Neural cell (in vitro differentiated cells): ENCODE measurements around the gene ZNF33A. TPM values are rescaled to one million over a fixed set of nuclear protein-coding genes. Genes with fewer than 3 reads are reported as not detected.
"Not testable (repeated sequence)": the region's sequence is repeated elsewhere in the genome, so short reads cannot be mapped to it uniquely, and the experiment has no call there.

Source experiments
- H2AFZ ChIP-seq: fragments of 200-600, 300-800 bp; sonication (generic), shearing (Covaris generic); 2 replicates; pipeline ENCODE4 v1.6.0; 2014; ENCODE audit warnings: low read depth, mild to moderate bottlenecking, antibody characterized with exemption, low read length, moderate library complexity
- H3F3A ChIP-seq: fragments of 200-600 bp; shearing (Covaris generic); 2 replicates; pipeline ENCODE4 v1.6.1; 2016; ENCODE audit warnings: mild to moderate bottlenecking, moderate library complexity, mixed read lengths, antibody characterized with exemption, low read length; ENCODE audit not compliant: insufficient read depth, poor library complexity, severe bottlenecking
- H3K27ac ChIP-seq: fragments of 200-600, 300-800 bp; sonication (generic), shearing (Covaris generic); 2 replicates; pipeline ENCODE4 v1.5.1; 2014; ENCODE audit warnings: mild to moderate bottlenecking, low read length, moderate library complexity
- H3K27me3 ChIP-seq: fragments of 300-800, 200-600 bp; sonication (generic), shearing (Covaris generic); 2 replicates; pipeline ENCODE4 v1.6.0; 2014; ENCODE audit warnings: mild to moderate bottlenecking, low read depth, low read length, moderate library complexity; ENCODE audit not compliant: insufficient read depth
- H3K36me3 ChIP-seq: fragments of 300-800, 200-600 bp; sonication (generic), shearing (Covaris generic); 2 replicates; pipeline ENCODE4 v1.5.1; 2014; ENCODE audit warnings: mild to moderate bottlenecking, antibody characterized with exemption, low read length, moderate library complexity; ENCODE audit not compliant: insufficient read depth
- H3K4me2 ChIP-seq: fragments of 300-800, 200-600 bp; sonication (generic), shearing (Covaris generic); 2 replicates; pipeline ENCODE4 v1.6.0; 2014; ENCODE audit warnings: mild to moderate bottlenecking, low read length
- H3K4me3 ChIP-seq: fragments of 300-800, 200-600 bp; sonication (generic), shearing (Covaris generic); 2 replicates; pipeline ENCODE4 v1.5.1; 2014; ENCODE audit warnings: mild to moderate bottlenecking, low read length, moderate library complexity
- H3K79me2 ChIP-seq: fragments of 200-600 bp; shearing (Covaris generic); replicated peaks from 2 replicates; pipeline ENCODE4 v1.6.0; 2014; ENCODE audit warnings: mild to moderate bottlenecking, low read length, moderate library complexity; ENCODE audit not compliant: insufficient read depth
- H3K9ac ChIP-seq: fragments of 300-800, 200-600 bp; sonication (generic), shearing (Covaris generic); 2 replicates; pipeline ENCODE4 v1.6.1; 2016; ENCODE audit warnings: mild to moderate bottlenecking, low read length, mixed read lengths
- H3K9me2 ChIP-seq: fragments of 200-600 bp; shearing (Covaris generic); 2 replicates; pipeline ENCODE4 v1.6.1; 2016; ENCODE audit warnings: mild to moderate bottlenecking, low read length, mixed read lengths; ENCODE audit not compliant: insufficient read depth
- H3K9me3 ChIP-seq: fragments of 200-600, 300-800 bp; sonication (generic), shearing (Covaris generic); 2 replicates; pipeline ENCODE4 v1.6.1; 2016; ENCODE audit warnings: mild to moderate bottlenecking, mixed run types, low read length, moderate library complexity, mixed read lengths
- H4K20me1 ChIP-seq: fragments of 200-600 bp; shearing (Covaris generic); 2 replicates; pipeline ENCODE4 v1.6.1; 2016; ENCODE audit warnings: mild to moderate bottlenecking, mixed run types; ENCODE audit not compliant: insufficient read depth
- EP300 ChIP-seq: fragments of 450-650 bp; conservative IDR thresholded peaks from 2 replicates; pipeline ENCODE4 v1.6.1; 2014; ENCODE audit warnings: antibody characterized with exemption, mild to moderate bottlenecking, moderate library complexity; ENCODE audit not compliant: poor library complexity, severe bottlenecking
- EZH2 ChIP-seq: fragments of 200-600, 300-800 bp; shearing (Covaris generic), sonication (generic); IDR thresholded peaks from 2 replicates; pipeline ENCODE4 v1.6.1; 2014; ENCODE audit warnings: antibody characterized with exemption, low read length, borderline replicate concordance, mild to moderate bottlenecking; ENCODE audit not compliant: insufficient read depth, poor library complexity, severe bottlenecking
- MXI1 ChIP-seq: fragments of 450-650 bp; conservative IDR thresholded peaks from 2 replicates; pipeline ENCODE4 v1.6.1; 2014; ENCODE audit warnings: antibody characterized with exemption, mild to moderate bottlenecking; ENCODE audit not compliant: poor library complexity, severe bottlenecking
- POLR2AphosphoS5 ChIP-seq: IDR thresholded peaks from 2 replicates; pipeline ENCODE4 v1.6.1; 2012
- RAD21 ChIP-seq: fragments of 450-650 bp; conservative IDR thresholded peaks from 2 replicates; pipeline ENCODE4 v1.6.1; 2014; ENCODE audit warnings: antibody characterized with exemption, mild to moderate bottlenecking, moderate library complexity
- SMC3 ChIP-seq: fragments of 450-650 bp; conservative IDR thresholded peaks from 2 replicates; pipeline ENCODE4 v1.6.1; 2014; ENCODE audit warnings: antibody characterized with exemption, mild to moderate bottlenecking, moderate library complexity; ENCODE audit not compliant: poor library complexity
- TAF1 ChIP-seq: IDR thresholded peaks from 2 replicates; pipeline ENCODE4 v1.6.1; 2012; ENCODE audit warnings: low read depth
- polyA plus RNA-seq: library from polyadenylated mRNA; depleted of rRNA; stranded (reverse); fragments of >200 nt; gene quantifications from 2 replicates; pipeline ENCODE4 v1.2.3, GENCODE V29; 2014
- TF ChIP-seq, protein P1 (sequence below): fragments of 450-650 bp; IDR thresholded peaks from 2 replicates; pipeline ENCODE4 v1.5.1; 2014; ENCODE audit warnings: antibody characterized with exemption, mild to moderate bottlenecking, moderate library complexity; ENCODE audit not compliant: poor library complexity, severe bottlenecking
- TF ChIP-seq, protein P2 (sequence below): IDR thresholded peaks from 2 replicates; pipeline ENCODE4 v1.6.1; 2012; ENCODE audit warnings: borderline replicate concordance

The ZNF33A gene
- polyA plus RNA-seq, 1 donor from 2014 or later = 55.5 TPM

DNA sequence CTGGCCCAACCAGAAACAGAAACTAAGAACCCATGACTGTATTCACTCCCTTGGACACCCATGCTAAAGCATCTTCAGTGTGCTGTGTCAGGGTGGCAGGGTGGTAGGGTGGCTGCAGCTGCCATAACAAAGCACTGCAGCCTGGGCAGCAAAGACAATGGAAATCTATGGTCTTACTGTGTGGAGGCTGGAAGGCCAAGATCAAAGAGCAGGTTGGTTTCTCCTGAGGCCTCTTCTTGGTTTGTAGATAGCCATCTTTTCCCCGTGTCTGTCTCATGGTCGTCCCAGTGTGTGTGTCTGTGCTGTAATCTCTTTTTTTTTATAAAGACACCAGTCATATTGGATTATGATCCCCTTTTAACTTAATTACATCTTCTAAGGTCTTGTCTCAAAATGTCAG lies 18.8 kb upstream of the ZNF33A start:
- Histone ChIP-seq H3K4me3 (no peak overlapping the region), H3K79me2 (no peaks in the 10 kb centered on the region), H3K27ac (no peak overlapping the region), H3K27me3 (no peaks in the 10 kb centered on the region), H3K36me3 (no peaks in the 10 kb centered on the region), H2AFZ (no peak overlapping the region), H3F3A (no peaks in the 10 kb centered on the region), H3K9me3 (no peaks in the 10 kb centered on the region), H4K20me1 (no peaks in the 10 kb centered on the region), H3K4me2 (no peak overlapping the region), H3K9me2 (no peaks in the 10 kb centered on the region), H3K9ac (no peak overlapping the region)
- TF ChIP-seq, protein P1, sequence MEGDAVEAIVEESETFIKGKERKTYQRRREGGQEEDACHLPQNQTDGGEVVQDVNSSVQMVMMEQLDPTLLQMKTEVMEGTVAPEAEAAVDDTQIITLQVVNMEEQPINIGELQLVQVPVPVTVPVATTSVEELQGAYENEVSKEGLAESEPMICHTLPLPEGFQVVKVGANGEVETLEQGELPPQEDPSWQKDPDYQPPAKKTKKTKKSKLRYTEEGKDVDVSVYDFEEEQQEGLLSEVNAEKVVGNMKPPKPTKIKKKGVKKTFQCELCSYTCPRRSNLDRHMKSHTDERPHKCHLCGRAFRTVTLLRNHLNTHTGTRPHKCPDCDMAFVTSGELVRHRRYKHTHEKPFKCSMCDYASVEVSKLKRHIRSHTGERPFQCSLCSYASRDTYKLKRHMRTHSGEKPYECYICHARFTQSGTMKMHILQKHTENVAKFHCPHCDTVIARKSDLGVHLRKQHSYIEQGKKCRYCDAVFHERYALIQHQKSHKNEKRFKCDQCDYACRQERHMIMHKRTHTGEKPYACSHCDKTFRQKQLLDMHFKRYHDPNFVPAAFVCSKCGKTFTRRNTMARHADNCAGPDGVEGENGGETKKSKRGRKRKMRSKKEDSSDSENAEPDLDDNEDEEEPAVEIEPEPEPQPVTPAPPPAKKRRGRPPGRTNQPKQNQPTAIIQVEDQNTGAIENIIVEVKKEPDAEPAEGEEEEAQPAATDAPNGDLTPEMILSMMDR = no peak
- TF ChIP-seq TAF1 (no peak), POLR2AphosphoS5 (no peak), EP300 (no peak), RAD21 (no peak), MXI1 (no peak), EZH2 (no peak), SMC3 (no peak)
- TF ChIP-seq, protein P2, sequence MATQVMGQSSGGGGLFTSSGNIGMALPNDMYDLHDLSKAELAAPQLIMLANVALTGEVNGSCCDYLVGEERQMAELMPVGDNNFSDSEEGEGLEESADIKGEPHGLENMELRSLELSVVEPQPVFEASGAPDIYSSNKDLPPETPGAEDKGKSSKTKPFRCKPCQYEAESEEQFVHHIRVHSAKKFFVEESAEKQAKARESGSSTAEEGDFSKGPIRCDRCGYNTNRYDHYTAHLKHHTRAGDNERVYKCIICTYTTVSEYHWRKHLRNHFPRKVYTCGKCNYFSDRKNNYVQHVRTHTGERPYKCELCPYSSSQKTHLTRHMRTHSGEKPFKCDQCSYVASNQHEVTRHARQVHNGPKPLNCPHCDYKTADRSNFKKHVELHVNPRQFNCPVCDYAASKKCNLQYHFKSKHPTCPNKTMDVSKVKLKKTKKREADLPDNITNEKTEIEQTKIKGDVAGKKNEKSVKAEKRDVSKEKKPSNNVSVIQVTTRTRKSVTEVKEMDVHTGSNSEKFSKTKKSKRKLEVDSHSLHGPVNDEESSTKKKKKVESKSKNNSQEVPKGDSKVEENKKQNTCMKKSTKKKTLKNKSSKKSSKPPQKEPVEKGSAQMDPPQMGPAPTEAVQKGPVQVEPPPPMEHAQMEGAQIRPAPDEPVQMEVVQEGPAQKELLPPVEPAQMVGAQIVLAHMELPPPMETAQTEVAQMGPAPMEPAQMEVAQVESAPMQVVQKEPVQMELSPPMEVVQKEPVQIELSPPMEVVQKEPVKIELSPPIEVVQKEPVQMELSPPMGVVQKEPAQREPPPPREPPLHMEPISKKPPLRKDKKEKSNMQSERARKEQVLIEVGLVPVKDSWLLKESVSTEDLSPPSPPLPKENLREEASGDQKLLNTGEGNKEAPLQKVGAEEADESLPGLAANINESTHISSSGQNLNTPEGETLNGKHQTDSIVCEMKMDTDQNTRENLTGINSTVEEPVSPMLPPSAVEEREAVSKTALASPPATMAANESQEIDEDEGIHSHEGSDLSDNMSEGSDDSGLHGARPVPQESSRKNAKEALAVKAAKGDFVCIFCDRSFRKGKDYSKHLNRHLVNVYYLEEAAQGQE = no peak

DNA sequence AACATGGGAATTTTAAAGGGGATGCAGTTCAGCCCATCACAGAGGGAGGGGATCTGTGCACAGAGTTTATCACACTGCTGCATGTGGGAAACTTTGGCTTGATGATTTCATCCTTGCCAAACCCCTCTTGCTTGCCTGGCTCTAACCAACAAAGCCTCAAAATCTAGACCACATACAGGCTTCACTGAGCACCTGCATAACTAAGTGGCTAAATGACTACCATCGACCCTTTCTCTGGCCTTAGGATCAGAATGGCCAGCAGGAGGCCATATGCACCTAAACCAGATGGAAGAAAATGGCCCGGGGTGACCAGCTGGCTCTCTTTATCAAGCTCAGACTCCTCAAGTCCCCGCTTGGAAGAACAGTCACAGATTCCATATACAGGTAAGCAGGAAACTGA lies 18.4 kb upstream of the ZNF33A start:
- Histone ChIP-seq H3K36me3 (no peaks in the 10 kb centered on the region), H3K79me2 (no peaks in the 10 kb centered on the region), H3K4me3 (no peak overlapping the region), H3K4me2 (no peak overlapping the region), H3K27me3 (no peaks in the 10 kb centered on the region), H3K27ac (no peak overlapping the region), H3K9me2 (no peaks in the 10 kb centered on the region), H3F3A (no peaks in the 10 kb centered on the region), H4K20me1 (no peaks in the 10 kb centered on the region), H3K9me3 (no peaks in the 10 kb centered on the region), H3K9ac (no peak overlapping the region), H2AFZ (no peak overlapping the region)
- TF ChIP-seq MXI1 = no peak
- no peak for TF ChIP-seq TAF1
- TF ChIP-seq, protein P2 = no peak
- no peak for TF ChIP-seq EZH2
- TF ChIP-seq, protein P1 = no peak
- TF ChIP-seq EP300 = no peak
- no peak for TF ChIP-seq SMC3
- no peak for TF ChIP-seq POLR2AphosphoS5
- TF ChIP-seq RAD21 = no peak

DNA sequence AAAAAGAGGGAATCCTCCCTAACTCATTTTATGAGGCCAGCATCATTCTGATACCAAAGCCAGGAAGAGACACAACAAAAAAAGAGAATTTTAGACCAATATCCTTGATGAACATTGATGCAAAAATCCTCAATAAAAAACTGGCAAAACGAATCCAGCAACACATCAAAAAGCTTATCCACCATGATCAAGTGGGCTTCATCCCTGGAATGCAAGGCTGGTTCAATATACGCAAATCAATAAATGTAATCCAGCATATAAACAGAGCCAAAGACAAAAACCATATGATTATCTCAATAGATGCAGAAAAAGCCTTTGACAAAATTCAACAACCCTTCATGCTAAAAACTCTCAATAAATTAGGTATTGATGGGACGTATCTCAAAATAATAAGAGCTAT lies 11.6 kb upstream of the ZNF33A start:
- not testable (repeated sequence) for H3K4me3 ChIP-seq, H2AFZ ChIP-seq, H3K9me3 ChIP-seq, H3K4me2 ChIP-seq, H3F3A ChIP-seq, H3K27me3 ChIP-seq, H3K9ac ChIP-seq, H3K79me2 ChIP-seq, H3K27ac ChIP-seq, H3K36me3 ChIP-seq, H3K9me2 ChIP-seq, H4K20me1 ChIP-seq
